ENCODE data around the gene ZNF669. TPM values are rescaled to one million over a fixed set of nuclear protein-coding genes. Genes with fewer than 3 reads are reported as not detected.

The ZNF669 gene
- total RNA-seq, 2 donors from 2014 or later, result 2.9 to 5.9 TPM

- DNase-seq (no peak), ATAC-seq (no peak)
- H3K36me3 ChIP-seq (replicated peaks in 1 of 2; ENCODE audit: insufficient read depth in 1 of 2, low read depth in 2 of 2), result no peaks in the 10 kb centered on the region
- no peaks in the 10 kb centered on the region for H3K4me1 ChIP-seq
- H3K27me3 ChIP-seq, result no peaks in the 10 kb centered on the region
- H3K27ac ChIP-seq, result no peak overlapping the region
- no peak overlapping the region for H3K4me3 ChIP-seq
- intact Hi-C loops (cut with DNase I), result loop anchor here (10.0 kb wide), 1 partner anchor 55 kb away; the partner anchor contains the start of gene ZNF124
- WGBS, 2 donors, result 91 to 92% methylated on average over 9 to 22 of the region's 22 CpGs
- H3K9me3 ChIP-seq, result no peaks in the 10 kb centered on the region
- TF ChIP-seq POLR2A (IDR thresholded peaks at IDR 0.05) (no peak), CTCF (IDR thresholded peaks at IDR 0.05) (no peak)
Measured at GRCh38 chr1:247119600-247120407, 15.6 kb upstream of the ZNF669 start.

GRCh38 chr1:247118946-247119446, 14.8 kb upstream of the ZNF669 start:
- no peak for ATAC-seq
- intact Hi-C loops (cut with DNase I), result no loop called here

GRCh38 chr1:247115545-247115944, 11.4 kb upstream of the ZNF669 start:
- no peak for TF ChIP-seq POLR2A (IDR thresholded peaks at IDR 0.05)
- TF ChIP-seq CTCF (IDR thresholded peaks at IDR 0.05), result no peak
- Histone ChIP-seq H3K4me1 (peaks cover 26% of the 10 kb centered on the region), H3K27ac (no peak overlapping the region), H3K4me3 (no peak overlapping the region), H3K27me3 (no peaks in the 10 kb centered on the region), H3K36me3 (replicated peaks in 1 of 2; ENCODE audit: insufficient read depth in 1 of 2, low read depth in 2 of 2) (no peaks in the 10 kb centered on the region), H3K9me3 (no peaks in the 10 kb centered on the region)
- 86 to 93% methylated on average over 3 to 8 of the region's 12 CpGs for WGBS, 2 donors
- intact Hi-C loops (cut with DNase I), result no loop called here
- no peak for ATAC-seq
- DNase-seq, result no peak

More at GRCh38 chr1:247118946-247119446, 14.8 kb upstream of the ZNF669 start:
- no peak for DNase-seq
- H3K4me1 ChIP-seq, result no peaks in the 10 kb centered on the region
- no peaks in the 10 kb centered on the region for H3K9me3 ChIP-seq
- TF ChIP-seq POLR2A (IDR thresholded peaks at IDR 0.05) (no peak), CTCF (IDR thresholded peaks at IDR 0.05) (no peak)
- H3K36me3 ChIP-seq (replicated peaks in 1 of 2; ENCODE audit: insufficient read depth in 1 of 2, low read depth in 2 of 2), result no peaks in the 10 kb centered on the region
- H3K4me3 ChIP-seq, result no peak overlapping the region
- no peaks in the 10 kb centered on the region for H3K27me3 ChIP-seq
- 78% methylated on average over 9 of the region's 11 CpGs; no CpG with 5 or more reads in 1 of the 2 donors for WGBS, 2 donors
- H3K27ac ChIP-seq, result no peak overlapping the region

- H3K27ac ChIP-seq, result no peak overlapping the region
- DNase-seq (no peak), ATAC-seq (no peak)
- peaks cover 29% of the 10 kb centered on the region for H3K4me1 ChIP-seq
- H3K36me3 ChIP-seq (replicated peaks in 1 of 2; ENCODE audit: insufficient read depth in 1 of 2, low read depth in 2 of 2), result no peaks in the 10 kb centered on the region
- WGBS, 2 donors, result 63 to 76% methylated on average over 7 of the region's 7 CpGs
- intact Hi-C loops (cut with DNase I), result no loop called here
- no peak overlapping the region for H3K4me3 ChIP-seq
- H3K27me3 ChIP-seq, result no peaks in the 10 kb centered on the region
- TF ChIP-seq POLR2A (IDR thresholded peaks at IDR 0.05), result no peak
- no peak for TF ChIP-seq CTCF (IDR thresholded peaks at IDR 0.05)
- no peaks in the 10 kb centered on the region for H3K9me3 ChIP-seq
Measured at GRCh38 chr1:247115141-247115510, 11.0 kb upstream of the ZNF669 start.
